NCI-H446 treated with DMSO at 0.1 percent for 48 hours (cell line): ENCODE data around the gene OLIG2.

Experiments
- DNase-seq: peaks from one replicate; lab custom pipeline; 2025; lab: John Stamatoyannopoulos, UW

The OLIG2 gene

DNA sequence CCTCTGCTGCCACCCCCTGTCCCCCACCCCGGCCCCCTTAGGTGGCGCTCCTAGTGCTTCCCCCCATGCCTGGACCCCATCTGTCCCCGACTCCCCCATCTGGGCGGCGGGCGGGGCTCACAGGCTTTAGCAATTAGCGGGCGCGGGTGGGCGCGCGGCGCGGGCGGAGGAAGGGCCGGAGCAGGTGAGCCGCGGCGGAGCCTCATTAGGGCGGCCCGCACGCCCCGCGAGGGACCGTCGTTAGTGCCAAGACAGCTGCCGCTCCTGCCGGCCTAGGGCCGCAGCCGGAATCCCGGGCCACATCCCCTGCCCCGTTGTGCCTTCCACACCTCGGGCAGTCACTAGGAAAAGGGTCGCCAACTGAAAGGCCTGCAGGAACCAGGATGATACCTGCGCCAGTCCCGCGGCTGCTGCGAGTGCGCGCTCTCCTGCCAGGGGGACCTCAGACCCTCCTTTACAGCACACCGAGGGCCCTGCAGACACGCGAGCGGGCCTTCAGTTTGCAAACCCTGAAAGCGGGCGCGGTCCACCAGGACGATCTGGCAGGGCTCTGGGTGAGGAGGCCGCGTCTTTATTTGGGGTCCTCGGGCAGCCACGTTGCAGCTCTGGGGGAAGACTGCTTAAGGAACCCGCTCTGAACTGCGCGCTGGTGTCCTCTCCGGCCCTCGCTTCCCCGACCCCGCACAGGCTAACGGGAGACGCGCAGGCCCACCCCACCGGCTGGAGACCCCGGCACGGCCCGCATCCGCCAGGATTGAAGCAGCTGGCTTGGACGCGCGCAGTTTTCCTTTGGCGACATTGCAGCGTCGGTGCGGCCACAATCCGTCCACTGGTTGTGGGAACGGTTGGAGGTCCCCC, 7.6 kb downstream of the OLIG2 start:
- DNase-seq, result no peak

DNA sequence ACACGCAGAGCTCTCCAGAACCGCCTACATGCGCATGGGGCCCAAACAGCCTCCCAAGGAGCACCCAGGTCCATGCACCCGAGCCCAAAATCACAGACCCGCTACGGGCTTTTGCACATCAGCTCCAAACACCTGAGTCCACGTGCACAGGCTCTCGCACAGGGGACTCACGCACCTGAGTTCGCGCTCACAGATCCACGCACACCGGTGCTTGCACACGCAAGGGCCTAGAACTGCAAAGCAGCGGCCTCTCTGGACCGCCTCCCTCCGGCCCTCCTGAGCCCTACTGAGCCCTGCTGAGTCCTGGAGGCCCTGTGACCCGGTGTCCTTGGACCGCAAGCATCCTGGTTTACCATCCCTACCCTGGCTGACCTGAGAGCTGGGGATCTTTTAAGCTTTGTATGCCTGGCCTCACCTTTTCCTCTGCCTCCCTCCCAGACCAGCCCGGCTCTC, 8.3 kb downstream of the OLIG2 start:
- DNase-seq, result no peak

DNA sequence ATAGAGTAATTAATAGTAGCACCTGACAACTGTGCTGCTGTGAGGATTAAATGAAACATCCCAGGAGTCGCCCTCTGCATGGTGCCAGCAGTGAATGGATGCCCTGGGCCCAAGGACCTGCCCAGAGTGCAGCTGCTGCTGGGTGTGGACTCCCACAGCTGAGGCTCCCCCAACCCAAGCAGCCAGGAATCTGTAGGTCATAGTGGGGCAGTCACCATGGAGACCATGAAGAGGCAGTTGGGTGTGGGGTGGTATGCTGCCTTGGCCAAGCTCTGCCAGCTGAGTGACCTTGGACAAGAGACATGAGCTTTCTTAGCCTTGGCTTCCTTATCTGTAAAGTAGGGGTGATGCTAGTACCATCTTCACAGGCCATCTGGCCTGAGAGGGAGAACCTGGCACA, 9.4 kb downstream of the OLIG2 start:
- DNase-seq, result no peak

- no peak for DNase-seq
These were observed 10.9 kb downstream of the OLIG2 start for GRCh38 chr21:33036430-33037162.

- no peak for DNase-seq
These were observed 11.8 kb downstream of the OLIG2 start for GRCh38 chr21:33037501-33037900.

- no peak for DNase-seq
These were observed 13.8 kb downstream of the OLIG2 start for GRCh38 chr21:33039536-33039935.

DNA sequence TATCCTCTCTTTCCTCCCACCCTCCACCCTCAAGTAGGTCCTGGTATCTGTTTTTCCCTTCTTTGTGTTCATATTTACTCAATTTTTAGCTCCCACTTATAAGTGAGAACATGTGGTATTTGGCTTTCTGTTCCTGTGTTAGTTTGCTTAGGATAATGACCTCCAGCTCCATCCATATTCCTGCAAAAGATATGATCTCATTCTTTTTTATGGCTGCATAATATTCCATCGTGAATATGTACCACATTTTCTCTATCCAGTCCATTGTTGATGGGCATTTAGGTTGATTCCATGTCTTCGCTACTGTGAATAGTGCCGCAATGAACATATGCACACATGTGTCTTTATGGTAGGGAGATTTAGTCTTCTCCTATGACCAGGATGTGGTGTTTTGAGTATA, 14.5 kb downstream of the OLIG2 start:
- no peak for DNase-seq

DNA sequence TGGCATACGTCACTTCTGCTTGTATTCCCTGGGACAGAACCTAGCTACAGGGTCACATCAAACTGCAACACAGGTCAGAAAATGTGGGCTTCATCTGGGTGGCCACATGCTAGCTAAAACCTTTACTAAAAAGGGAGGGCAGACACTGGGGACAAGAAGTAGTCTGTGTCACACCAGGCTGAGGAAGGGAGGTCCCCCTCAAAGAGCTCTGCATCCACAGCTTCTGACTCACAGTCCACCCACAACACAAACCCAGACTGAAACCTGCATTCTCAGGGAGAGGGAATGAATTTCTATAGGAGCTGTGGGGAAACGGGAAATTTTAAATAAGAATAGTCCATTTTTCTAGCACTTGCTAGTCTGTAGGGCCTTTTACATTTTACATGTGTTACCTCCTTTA, 16.2 kb downstream of the OLIG2 start:
- no peak for DNase-seq

DNA sequence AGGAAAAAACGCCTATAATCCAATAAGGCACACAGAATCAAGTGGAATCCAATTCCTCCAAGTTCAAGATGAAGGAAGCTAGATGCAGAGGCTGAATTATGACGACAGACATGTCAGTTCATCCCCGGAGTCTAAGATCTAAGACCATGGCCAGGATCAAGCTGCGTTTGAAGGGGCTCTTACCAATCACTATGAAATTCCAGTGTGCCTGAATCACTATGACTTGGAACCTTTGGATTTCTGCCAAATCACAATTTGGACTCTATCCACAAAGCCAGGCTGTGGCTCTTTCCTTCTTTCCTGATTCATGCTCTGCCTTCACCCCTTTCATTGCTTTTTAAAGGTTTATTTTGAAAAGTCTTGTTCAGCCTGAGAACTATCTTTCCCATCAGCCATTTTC, 17.1 kb downstream of the OLIG2 start:
- DNase-seq, result no peak

- no peak for DNase-seq
These were observed 20.7 kb downstream of the OLIG2 start for GRCh38 chr21:33046455-33046854.

DNA sequence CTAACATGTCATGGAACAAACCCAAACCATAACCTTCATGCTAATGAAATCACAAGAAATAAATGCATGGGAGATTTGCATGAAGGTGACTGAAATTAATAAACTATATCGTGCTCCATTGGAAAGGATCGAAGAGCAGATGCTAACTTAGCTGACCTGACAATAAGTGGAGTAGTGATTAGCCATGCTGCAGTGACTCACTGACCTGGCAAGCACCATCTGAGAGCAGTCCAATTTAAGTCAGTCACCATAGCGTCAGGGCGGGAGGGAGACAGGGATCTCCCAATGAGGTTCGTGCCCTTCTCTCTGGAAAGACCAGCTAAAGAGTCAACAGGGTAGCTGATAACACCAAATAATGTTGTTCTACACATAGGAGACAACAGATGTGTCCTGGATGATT, 21.5 kb downstream of the OLIG2 start:
- no peak for DNase-seq

DNA sequence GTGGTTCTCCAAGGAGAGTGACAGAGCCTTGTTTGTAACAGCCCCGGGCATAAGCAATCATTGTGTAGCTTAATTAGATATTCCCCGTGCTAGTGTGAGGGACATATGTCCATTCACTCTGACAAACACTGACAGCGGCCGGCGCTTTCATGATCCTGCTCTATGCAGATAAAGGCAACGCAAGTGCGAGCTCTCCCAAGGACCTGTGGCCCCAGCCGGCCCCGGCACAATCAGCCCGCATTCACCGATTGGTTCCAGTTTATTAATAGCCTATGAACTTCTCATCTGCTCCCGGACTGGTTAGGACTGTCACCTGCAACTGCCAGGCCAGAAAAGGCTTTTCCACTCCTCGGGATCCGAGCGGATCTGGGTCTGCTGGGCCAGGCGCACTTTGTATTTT, 26.2 kb downstream of the OLIG2 start:
- DNase-seq, result no peak

DNA sequence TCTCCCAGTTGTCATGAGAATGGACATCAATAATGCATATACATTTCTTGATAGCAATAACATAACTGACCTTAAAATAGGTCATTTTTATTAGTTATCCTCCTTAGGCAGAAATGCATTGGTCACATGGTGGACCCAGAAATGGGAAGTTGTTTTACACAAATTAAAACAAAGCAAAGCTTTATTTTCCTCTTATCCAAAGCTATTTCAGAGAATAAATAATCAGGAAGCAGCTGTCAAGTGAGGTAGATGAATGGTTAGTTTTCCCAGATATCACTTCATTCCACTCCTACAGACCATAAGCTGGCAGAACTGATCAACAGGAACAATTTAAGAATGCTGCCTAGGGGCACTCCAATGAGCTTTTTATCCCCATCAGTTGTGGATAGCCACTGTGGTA, 28.2 kb downstream of the OLIG2 start:
- DNase-seq, result no peak

- no peak for DNase-seq
These were observed 30.3 kb downstream of the OLIG2 start for GRCh38 chr21:33055991-33056390.

GRCh38 chr21:33057385-33057940, 31.7 kb downstream of the OLIG2 start:
- no peak for DNase-seq

- peak; percentile 28 for DNase-seq
These were observed 32.8 kb downstream of the OLIG2 start for GRCh38 chr21:33058527-33058926.

DNA sequence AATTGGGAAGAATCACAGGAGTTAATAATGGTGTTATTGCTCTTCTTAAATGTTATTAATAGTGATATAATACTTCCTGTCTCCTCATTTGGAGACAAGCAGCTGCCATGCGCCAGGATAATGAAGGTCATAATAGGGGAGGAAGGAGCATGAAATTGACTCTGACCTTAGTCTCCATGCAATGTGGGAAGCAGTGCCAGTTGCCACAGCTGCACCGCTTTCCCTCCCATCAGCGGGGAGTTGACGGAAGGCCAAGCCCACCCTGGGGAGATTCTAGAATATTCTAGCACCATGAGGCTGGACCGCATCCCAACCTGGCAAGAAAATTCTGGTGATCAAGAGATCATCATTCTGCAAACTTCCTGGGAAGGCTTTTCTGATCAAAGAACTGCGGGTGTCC, 33.2 kb downstream of the OLIG2 start:
- no peak for DNase-seq

GRCh38 chr21:33059380-33059841, 33.7 kb downstream of the OLIG2 start:
- DNase-seq, result no peak

GRCh38 chr21:33061233-33061632, 35.5 kb downstream of the OLIG2 start:
- no peak for DNase-seq

DNA sequence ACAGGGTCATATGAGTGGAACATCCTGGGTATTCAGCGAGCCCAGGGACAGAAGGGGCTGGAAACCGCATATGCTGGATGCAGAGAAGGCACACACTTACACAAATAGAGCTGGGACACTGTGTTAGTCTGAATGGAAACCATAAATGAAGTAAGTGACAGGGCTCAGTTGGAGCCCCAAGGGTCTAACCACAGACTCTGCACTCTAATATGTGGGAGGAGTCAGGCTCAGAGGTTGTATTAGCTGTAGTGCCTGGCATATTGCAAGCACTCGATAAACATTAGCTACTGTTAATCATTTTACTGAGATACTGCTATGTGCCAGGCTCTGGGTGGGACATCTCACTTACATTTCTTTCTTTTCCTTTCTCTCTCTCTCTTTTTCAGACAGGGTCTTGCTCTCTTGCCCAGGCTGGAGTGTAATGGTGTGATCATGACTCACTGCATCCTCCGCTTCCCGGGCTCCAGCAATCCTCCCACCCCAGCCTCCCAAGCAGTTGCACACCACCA, 37.7 kb downstream of the OLIG2 start:
- no peak for DNase-seq

DNA sequence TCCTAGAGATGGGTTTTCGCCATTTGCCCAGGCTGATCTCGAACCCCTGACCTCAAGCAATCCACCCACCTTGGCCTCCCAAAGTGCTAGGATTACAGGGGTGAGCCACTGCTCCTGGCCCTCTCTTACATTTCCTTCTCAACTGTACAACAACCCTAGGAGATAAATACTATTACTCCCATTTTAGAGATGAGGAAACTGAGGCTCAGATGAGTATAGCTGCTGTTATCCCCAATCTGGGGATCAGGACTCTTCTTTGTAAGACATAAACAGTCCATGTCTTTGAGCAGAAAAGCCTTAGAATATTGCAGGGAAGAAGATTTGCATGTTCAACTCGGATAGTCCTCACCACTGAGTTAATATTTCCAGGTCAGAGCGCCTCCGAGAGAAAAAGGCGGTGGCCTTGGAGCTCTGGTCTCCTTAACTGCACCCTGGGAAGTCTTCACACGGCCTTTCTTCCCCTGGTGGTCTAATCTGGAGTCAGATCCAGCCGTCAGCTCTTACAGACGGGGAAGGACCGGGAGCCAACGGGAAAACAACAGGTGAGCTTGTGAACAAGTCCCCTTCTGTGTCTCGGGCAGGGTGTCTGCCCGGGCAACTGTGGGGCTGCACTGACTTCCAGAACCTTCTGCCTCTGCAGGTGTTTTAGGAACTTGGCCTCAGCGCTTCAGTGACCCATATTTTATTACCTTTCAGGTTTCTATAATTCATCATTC, 38.3 kb downstream of the OLIG2 start:
- no peak for DNase-seq
